ENCODE data around the gene FAAP24.
"Not testable (repeated sequence)": the region's sequence is repeated elsewhere in the genome, so short reads cannot be mapped to it uniquely, and the experiment has no call there.

FAAP24 gene

GRCh38 chr19:32971715-32972540 is at the start of gene FAAP24, which contains the start of gene CEP89:
TSS of gene FAAP24 (plus strand) at chr19:32972242. CDS start at chr19:32973197, 955 bp downstream.
TSS of gene CEP89 (minus strand) at chr19:32971958. CDS start at chr19:32971874, 84 bp downstream.
- peak; percentile 99 for DNase-seq (ENCODE audit: low spot score)

- DNase-seq (ENCODE audit: low spot score): no peak
These were observed 47.8 kb upstream of the FAAP24 start for GRCh38 chr19:32924200-32924599.

- DNase-seq (ENCODE audit: low spot score): no peak
These were observed 43.2 kb upstream of the FAAP24 start for GRCh38 chr19:32928806-32929205.

GRCh38 chr19:32930567-32930966 is 41.5 kb upstream of the FAAP24 start:
- no peak for DNase-seq (ENCODE audit: low spot score)

GRCh38 chr19:32933571-32933970 is 38.5 kb upstream of the FAAP24 start:
- DNase-seq (ENCODE audit: low spot score): no peak

- no peak for DNase-seq (ENCODE audit: low spot score)
These were observed 36.4 kb upstream of the FAAP24 start for GRCh38 chr19:32935629-32936028.

- DNase-seq (ENCODE audit: low spot score): no peak
These were observed 36.0 kb upstream of the FAAP24 start for GRCh38 chr19:32936065-32936464.

GRCh38 chr19:32941273-32941672 is 30.8 kb upstream of the FAAP24 start:
- not testable (repeated sequence) for DNase-seq (ENCODE audit: low spot score)

- no peak for DNase-seq (ENCODE audit: low spot score)
These were observed 26.8 kb upstream of the FAAP24 start for GRCh38 chr19:32945260-32945659.

- DNase-seq (ENCODE audit: low spot score): no peak
These were observed 5.3 kb upstream of the FAAP24 start for GRCh38 chr19:32966750-32967149.

GRCh38 chr19:32969549-32969948 is 2.5 kb upstream of the FAAP24 start:
- DNase-seq (ENCODE audit: low spot score): no peak

GRCh38 chr19:32971012-32971595 is 938 bp upstream of the FAAP24 start:
- DNase-seq (ENCODE audit: low spot score): no peak

- DNase-seq (ENCODE audit: low spot score): peak; percentile 77
These were observed 4.3 kb downstream of the FAAP24 start for GRCh38 chr19:32976223-32976805.

GRCh38 chr19:32977280-32977679 is 5.2 kb downstream of the FAAP24 start:
- no peak for DNase-seq (ENCODE audit: low spot score)

GRCh38 chr19:32977813-32978212 is 5.8 kb downstream of the FAAP24 start:
- DNase-seq (ENCODE audit: low spot score): not testable (repeated sequence)

- not testable (repeated sequence) for DNase-seq (ENCODE audit: low spot score)
These were observed 7.8 kb downstream of the FAAP24 start for GRCh38 chr19:32979807-32980206.

GRCh38 chr19:32982488-32982887 is 10.4 kb downstream of the FAAP24 start:
- DNase-seq (ENCODE audit: low spot score): not testable (repeated sequence)

GRCh38 chr19:32988254-32988653 is 16.2 kb downstream of the FAAP24 start:
- not testable (repeated sequence) for DNase-seq (ENCODE audit: low spot score)

- DNase-seq (ENCODE audit: low spot score): no peak
These were observed 16.7 kb downstream of the FAAP24 start for GRCh38 chr19:32988724-32989123.

GRCh38 chr19:32995966-32996365 is 23.9 kb downstream of the FAAP24 start:
- DNase-seq (ENCODE audit: low spot score): not testable (repeated sequence)

- not testable (repeated sequence) for DNase-seq (ENCODE audit: low spot score)
These were observed 25.0 kb downstream of the FAAP24 start for GRCh38 chr19:32997061-32997464.

- no peak for DNase-seq (ENCODE audit: low spot score)
These were observed 25.8 kb downstream of the FAAP24 start for GRCh38 chr19:32997716-32998355.
